RPMI8226 (cell line): Measurements from ENCODE around the gene GPR68.
"Not testable (repeated sequence)": the region's sequence is repeated elsewhere in the genome, so short reads cannot be mapped to it uniquely, and the experiment has no call there.

Source experiments
- DNase-seq: peaks from one replicate; pipeline ENCODE4 v3.0.0-alpha.2; 2015

The GPR68 gene

GRCh38 chr14:91187271-91187670 lies 57.2 kb downstream of the GPR68 start:
- no peak for DNase-seq

GRCh38 chr14:91186515-91187066 lies 57.9 kb downstream of the GPR68 start:
- no peak for DNase-seq

- DNase-seq = no peak
Measured at GRCh38 chr14:91185721-91186120, 58.8 kb downstream of the GPR68 start.

GRCh38 chr14:91184559-91184958 lies 59.9 kb downstream of the GPR68 start:
- DNase-seq = no peak

- DNase-seq = not testable (repeated sequence)
Measured at GRCh38 chr14:91182753-91183152, 61.8 kb downstream of the GPR68 start.
